GM12801 (cell line): ENCODE data around the gene CATSPERD.

Experiments
- CTCF ChIP-seq: IDR thresholded peaks from one replicate; pipeline ENCODE4 v1.5.1; 2011; ENCODE audit warnings: control low read depth; ENCODE audit not compliant: insufficient read length; ENCODE audit errors: extremely low read depth

CATSPERD gene

GRCh38 chr19:5711025-5711424 is 9.4 kb upstream of the CATSPERD start:
- TF ChIP-seq CTCF = no peak

- TF ChIP-seq CTCF = no peak
Measured at GRCh38 chr19:5711713-5712161, 8.7 kb upstream of the CATSPERD start.

- TF ChIP-seq CTCF = no peak
Measured at GRCh38 chr19:5713228-5713627, 7.2 kb upstream of the CATSPERD start.

GRCh38 chr19:5714816-5715215 is 5.6 kb upstream of the CATSPERD start:
- no peak for TF ChIP-seq CTCF

GRCh38 chr19:5717215-5717935 is 3.1 kb upstream of the CATSPERD start:
- no peak for TF ChIP-seq CTCF

- TF ChIP-seq CTCF = no peak
Measured at GRCh38 chr19:5718037-5718578, 2.3 kb upstream of the CATSPERD start.

GRCh38 chr19:5718579-5719273 is 1.7 kb upstream of the CATSPERD start:
- TF ChIP-seq CTCF = no peak
